Fibroblast of gingiva (primary cell): ENCODE results near the gene ANO6.
A peak's percentile ranks its signal among the peaks of the same experiment; 100 is the strongest.

ENCODE experiments used
- DNase-seq: peaks from one replicate; pipeline ENCODE4 v3.0.0-alpha.2; 2011; ENCODE audit warnings: low read depth

ANO6 gene

DNA sequence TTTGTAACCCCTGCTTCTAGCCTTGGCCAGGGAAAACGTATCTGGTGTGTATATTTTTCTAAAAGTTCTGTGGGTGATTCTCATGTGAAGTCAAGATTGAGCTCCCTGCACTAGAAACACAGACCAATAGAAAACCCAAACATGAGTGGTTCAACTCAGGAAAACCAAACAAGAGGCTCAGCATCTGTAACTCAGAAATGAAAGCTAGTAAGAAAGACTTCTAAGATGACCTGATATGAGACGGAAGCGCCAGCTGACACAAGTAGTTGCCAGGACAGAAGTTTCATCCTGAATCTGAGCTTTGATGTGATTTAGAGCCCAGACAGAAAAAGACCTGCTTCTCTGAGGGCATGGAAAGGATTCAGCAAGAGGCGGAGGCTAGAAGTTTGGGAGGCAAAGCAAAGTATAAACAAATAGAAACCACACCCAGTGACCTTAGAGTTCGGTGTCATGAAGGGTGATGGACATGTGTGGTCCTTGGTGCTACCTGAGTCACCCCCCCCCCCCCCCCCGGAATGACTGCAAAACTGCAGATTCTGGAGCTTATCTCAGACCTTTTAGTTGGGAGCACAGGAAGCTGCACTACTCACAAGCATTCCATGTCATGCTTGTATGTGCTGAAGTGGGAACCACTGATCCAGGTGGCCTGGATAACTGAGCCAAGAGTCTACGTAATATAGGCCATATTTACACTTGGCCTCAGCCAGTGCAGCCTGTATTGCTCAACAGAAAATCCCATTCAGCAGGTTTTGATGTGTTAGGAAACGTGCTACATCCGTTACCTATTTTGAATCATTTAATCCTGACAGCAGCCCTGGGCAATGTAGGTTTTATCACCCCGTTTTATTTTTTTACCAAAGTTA, 191.3 kb downstream of the ANO6 start:
- no peak for DNase-seq

DNA sequence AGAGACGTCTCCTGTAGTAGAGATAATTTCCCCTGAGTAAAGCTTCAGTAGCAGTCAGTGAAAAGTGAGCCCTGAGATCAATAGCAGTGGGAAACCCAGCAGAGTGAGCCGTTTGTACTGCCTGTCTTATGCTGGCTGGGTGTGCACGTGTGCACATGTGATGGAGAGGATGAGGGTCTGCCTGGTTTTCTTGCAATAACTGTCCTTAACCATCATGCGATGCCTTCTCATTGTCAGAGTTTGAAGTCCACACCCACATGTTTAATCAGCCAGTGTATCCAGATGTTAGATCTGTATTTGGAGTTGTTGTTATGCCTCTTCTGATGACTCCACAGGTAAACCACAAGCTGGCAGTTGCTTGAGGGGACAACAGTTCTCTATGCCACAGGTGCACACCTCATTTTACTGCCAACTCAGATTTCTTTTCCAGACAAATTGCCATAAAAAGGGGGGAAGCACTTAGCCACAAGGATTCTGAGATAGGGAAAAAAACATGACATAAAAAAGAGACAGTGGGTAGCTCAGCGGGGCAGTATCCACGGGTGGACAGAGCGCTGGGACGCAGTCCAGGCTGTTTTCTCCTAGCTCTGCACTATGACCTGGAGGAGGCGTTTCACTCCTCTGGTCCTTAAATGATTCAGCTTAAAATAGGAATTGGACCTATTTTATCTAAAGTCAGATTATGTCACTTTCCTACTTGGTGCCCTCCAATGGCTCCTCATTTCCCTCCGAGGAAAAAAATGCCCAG, 192.3 kb downstream of the ANO6 start:
- DNase-seq: no peak

DNA sequence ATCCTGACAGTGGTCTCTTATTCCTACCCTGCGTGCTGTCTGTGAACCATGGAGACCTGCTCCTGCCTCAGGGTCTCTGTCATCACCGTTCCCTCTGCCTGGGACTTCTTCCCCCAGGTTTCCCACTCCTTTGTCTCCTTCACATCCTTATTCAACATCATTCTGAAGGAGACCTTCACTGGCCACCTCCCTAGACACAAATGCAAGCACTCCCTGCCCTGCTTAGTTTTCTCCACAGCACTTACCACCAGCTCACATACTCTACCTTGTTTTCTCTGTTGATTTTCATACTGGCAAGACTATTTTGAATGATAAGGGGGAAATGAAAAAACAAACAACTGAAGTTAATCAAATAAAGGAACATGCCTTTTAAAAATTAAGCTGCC, 192.8 kb downstream of the ANO6 start:
- DNase-seq: no peak

DNA sequence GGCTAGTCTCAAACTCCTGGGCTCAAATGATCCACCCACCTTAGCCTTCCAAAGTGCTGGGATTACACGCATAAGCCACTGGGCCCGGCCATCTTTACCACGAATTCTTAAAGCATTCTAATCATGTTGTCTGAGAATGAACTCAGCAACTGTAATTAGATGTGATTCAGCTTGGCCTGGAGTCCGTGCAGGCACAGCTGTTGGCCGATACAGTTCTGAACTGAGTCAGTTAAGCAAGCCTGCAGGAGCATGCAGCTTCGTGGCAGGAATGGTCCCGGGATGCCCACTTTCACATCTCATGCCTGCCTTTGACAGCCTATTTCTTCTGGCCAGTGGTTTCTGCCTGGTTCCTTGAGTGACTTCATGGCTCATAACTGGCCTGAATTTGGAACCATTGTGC, 194.1 kb downstream of the ANO6 start:
- DNase-seq: peak; percentile 72

DNA sequence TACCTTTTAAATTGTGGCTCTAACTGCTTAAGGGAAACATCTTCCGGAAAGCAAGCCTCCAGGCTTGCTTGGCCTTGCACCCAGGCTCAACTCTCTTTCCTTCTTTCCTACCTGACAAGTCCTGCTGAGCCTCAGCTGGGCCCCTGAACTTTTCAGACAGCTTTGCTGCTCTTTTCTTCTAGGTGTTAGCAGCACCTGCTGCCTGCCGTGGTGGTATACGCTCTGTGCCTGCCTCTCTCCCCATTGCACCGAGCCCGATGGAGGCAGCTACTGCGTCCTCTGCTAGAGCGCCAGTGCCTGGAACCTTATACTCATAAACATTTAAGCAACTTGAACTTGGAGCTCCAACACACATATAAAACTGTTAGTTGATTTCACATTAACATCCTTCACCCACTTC, 195.7 kb downstream of the ANO6 start:
- no peak for DNase-seq

DNA sequence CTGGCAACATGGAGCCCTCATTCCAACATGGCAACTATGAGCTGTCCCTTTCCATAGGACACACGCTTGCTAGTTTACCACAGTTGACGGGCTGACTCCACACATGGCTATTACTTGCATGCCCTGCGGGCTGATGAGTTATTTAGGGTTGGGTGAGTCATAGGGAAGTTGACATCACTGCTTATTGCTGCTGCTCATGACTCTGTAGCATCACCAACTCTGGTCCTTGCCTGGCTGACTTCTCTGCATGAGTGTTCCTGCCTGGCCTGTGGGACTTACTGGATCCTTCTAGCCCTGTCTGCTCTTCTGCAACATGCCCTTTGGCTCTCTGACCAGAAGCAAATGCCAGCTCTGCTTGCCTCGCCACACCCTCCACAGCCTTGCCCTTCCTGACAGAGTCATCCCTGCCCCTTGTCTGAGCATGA, 199.5 kb downstream of the ANO6 start:
- peak; percentile 99 for DNase-seq

DNA sequence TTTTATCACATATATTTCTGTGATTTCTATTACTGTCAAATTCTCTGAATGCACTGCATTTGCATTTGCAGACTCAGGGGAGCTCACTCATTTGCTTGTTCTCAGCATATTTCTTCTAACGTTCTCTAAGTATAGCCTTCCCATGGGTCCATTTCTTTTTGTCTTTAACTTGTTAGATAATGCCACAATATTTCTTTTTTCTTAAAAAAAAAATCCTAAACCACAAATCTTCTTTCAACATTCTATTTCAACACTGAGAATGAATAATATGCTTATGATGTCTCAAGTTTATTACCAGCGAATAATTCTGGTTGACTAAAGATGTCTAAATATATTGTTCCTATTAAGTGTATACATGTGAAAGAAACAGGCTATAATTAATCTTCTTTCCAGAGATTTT, 200.2 kb downstream of the ANO6 start:
- DNase-seq: no peak

DNA sequence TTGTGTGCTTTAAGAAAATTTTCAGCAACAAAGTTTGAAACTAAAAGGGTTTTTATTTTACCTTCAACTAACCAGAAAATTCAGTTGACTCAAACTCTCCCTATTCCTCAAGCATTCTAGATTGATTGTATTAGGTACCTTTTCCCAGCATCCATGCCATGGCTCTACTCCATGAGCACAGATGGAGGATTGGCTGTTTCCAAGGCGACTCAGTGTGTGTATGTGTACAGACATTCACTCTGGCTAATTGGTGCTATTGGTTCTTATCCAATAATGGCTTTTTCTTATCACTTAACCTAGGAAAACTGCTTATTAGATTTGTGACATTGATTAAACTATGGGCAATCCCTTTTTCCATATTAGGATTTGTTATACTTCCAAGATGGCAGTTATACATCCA, 202.6 kb downstream of the ANO6 start:
- no peak for DNase-seq

DNA sequence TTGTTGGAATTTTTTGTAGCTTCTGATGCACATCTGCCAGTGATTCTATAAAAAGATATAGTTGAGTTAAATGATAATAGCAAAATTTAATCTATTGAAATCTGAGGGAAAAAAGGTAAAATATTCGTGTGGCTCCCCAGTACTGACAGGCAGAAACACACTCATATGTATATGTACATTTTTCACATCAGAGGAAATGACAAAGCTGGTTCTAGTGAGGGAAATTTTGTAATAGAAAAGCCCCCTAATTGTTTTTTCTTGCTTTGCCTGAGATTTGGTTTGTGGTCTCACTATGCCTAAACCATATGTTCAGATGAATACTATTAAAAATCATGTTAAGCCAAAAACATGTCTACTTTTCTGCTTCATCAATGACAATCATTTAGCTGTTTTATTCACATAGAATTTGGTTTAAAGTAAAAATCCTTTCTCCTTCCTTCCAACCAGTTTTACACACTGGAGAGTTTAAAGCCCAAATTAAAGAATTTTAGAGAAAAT, 203.5 kb downstream of the ANO6 start:
- no peak for DNase-seq

DNA sequence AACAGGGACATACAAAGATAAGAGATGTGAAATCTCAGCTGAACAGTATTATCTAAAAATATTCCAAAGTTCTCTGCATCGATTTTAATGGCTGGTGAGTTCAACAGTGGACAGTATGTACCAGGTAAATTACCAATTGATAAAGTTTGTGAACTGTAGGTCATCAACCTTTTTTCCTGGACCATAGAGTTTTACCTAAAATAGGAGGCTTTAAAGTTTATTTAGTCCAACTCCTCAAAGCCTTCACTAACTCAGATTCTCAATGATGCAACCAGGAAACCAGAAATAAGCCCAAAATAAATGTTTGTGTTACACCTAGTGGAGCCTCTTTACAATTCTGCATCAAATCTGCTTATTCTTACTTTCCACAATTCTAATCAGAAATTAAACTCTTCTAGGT, 205.8 kb downstream of the ANO6 start:
- no peak for DNase-seq

DNA sequence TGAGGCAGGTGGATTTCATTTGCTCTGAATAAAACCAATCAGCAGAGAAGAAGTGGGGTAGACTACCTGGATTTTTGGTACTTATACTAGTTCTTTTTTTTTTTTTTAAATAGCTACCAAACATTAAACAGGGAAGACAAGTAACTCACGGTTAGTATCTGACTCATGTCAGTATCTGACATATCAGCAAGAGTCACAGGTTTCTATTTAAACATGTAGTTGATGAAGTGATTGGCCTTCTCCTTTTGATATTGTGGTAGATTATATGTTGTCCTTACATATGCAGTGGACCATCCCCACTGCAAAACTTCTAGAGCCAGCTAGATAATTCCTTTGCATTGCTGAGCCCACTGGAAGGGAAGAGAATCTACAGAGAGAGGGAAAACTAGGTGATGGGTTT, 208.0 kb downstream of the ANO6 start:
- no peak for DNase-seq

DNA sequence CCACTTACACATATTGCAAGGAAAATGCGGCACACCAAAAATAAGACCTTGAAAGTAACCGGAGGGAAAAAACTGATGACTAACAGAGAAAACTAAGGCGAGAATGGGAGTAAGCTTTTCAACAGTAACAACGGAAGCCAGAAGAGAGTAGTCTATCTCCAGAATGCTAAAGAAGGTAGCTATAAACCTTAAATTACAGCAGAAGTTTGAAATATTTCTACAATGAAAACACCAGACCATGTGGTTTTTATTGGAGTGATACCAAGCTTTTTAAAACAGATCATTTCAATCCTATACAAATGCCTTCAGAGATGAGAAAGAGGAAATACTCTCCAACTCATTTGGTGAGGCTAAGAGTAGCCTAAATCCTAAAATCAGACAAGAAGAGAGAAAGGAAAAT, 209.5 kb downstream of the ANO6 start:
- peak; percentile 8 for DNase-seq

DNA sequence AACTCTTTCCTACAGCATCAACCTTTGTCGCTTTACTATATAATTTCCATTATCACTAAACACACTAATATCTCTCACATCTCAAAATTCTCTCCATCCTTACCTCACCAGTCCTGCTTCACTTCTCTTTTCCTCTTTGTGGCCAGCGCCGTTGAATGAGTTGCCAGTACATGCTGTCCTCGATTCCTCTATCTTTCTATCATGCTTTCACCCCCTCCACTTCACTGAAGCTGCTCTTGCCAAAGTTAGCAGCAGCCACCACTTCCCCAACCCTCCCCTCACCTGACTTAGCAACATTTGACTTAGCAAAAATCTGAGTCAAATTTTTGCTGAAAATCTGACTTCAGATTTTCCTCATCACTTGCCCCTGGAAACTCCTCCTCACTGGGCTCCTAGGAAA, 210.4 kb downstream of the ANO6 start:
- DNase-seq: no peak

DNA sequence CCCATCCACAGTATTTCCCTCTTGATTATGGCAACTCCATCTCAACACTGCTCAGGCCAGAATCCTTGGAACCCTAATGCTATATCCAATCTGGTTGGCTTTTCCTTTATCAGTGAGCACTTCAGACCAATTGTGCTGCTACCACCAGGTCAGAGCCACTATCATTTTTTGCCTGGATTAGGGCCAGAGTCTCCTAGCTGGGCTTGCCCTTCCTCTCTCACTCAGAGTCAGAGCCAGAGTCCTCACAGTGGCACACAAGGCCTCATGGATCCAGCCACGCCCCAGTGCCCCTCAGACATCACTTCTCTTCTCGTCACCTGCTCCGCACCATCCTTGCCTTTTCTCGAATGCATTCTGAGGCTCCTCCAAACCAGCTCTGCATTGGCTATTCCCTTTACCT, 211.1 kb downstream of the ANO6 start:
- no peak for DNase-seq

DNA sequence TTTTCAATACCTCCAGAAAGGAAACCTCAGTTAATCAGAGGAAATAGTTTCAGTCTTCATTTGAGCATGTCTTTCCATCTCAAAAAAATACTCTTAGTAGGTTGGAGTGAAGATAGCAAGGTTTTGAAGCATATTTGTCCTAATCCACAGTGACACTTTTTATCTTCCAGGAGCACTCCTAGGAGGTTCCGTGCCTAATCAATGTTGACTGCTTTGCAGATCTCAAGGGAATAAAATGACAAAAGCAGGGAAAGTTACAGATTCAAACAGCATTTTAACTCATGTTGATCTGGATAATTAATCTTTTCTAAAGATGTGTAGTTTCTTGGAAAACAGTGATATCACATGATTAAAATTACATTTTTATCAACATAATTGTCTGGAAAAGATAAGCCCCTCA, 213.9 kb downstream of the ANO6 start:
- no peak for DNase-seq

DNA sequence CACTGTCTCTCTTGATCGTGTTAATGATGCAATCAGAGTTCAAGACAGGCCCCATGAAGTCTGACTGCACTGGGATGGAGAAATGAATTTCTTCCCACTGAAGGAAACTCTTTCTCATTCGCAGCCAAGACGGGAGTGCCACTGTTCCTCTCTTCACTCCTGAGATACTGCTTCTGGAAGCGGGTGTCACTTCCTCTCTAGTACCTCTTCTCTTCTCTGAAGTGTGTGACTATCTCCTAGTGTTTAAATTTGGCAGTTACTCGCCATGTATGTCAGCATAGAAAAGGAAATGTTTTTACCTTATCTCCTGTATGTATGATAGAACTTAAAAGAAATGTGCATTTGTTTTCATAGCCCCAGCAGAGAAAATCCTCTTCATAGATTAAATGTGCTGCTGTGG, 215.2 kb downstream of the ANO6 start:
- DNase-seq: no peak

DNA sequence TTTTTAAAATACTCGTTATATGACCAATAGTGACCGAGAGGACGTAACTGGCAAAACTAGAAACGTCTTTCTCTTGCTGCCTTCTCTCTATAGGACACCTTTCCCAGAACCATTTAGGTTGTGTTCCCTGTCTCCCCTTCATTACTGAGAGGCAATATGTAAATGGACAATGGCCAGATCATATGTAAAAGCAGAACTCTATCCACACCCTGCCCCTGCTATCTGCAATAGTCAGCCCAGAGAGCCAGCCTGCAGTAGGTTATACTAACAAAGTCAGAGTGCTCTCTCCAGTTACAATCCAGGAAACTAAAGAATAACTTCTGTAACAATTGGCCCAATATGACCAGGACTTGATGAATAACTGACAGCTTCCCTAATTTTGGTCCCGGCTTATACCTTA, 216.8 kb downstream of the ANO6 start:
- DNase-seq: no peak

DNA sequence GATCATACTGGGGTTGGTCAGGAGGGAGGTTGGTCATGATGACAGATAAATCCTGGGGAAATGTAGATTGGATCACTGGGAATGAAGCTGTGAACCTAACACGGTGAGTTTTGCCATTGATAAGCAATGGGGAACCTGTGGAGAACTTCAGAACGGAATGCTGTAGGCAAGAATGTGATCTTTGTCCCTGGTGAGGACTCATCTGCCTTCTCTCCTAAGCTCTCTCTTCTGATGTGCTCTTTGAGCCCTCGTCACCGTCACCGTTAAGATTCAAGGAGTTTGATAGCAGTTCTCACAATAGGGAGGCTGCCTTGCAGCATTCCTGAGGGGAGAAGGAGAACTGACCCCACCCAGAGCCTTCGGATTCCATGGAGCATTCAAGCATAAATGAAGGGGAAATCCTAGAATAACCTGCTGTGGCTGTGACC, 217.6 kb downstream of the ANO6 start:
- DNase-seq: no peak

DNA sequence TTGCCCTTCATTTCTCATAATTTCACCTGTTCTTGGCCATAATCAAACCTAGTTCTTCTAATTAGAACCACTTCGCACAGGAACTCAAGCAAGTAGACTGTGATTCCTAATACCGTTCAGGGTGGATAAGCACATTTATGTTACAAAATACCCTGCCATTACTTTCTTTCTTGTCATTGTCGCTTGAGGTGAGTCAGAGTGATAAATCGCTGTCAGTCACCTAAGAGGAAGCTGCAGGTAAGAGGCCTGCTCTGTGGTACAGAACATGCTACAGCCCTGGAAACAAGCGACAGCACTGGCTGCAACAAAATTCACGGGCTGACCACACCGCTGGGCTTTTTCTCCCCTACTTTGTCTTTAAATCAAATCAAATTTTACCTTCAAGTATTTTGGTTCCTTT, 218.2 kb downstream of the ANO6 start:
- DNase-seq: no peak

DNA sequence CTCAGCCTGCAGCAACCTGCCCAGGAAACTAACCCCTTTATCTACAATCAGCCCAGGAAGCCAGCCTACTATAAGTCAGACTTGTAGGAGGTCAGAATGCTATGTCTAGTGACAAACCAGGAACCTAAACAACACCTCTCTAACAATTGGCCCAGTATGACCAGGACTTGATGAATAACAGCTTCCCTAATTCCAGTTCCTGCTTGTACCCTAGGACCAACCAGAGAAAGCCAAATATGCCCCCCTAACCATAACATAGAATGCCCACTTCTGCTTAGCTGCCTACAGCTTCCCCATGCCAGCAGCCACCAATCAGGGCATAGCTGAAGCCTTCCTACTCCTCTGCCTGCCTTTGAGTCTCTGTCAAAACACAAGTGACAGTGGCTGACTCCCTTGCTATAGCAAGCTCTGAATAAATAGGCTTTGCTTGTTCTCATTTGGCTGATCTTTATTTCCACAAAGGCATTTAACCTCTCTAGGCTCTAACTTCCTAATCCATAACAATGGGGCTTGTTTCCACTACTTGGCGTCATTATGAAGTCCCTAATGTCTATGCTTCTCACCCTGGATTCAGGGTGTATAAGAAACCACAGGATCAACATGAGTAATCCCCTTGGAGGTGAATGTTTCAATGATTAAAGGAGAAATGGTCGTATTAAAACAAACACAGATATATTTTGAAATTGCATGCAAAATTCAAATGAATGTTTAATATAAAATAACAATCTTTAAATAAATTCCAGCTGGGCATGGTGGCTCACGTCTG, 220.2 kb downstream of the ANO6 start:
- DNase-seq: peak; percentile 52

DNA sequence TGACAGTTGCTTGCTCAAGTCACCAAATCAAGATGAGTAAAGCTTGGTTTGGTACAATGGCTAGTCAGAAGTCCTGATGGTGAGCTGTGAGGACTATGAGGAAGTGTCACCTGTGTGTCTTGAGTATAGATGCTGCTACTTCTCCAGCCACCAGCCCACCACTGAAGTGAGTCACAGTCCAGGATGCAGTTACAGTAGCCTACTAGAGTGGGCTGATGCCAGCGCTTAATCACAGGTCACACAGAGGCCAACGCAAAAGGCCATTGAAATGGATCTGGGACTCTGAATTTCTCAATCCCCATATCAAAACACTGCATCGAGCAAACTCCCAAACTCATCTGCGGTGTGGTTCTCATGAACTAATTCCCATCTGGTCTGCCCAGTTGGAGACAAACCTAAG, 223.1 kb downstream of the ANO6 start:
- DNase-seq: peak; percentile 54

DNA sequence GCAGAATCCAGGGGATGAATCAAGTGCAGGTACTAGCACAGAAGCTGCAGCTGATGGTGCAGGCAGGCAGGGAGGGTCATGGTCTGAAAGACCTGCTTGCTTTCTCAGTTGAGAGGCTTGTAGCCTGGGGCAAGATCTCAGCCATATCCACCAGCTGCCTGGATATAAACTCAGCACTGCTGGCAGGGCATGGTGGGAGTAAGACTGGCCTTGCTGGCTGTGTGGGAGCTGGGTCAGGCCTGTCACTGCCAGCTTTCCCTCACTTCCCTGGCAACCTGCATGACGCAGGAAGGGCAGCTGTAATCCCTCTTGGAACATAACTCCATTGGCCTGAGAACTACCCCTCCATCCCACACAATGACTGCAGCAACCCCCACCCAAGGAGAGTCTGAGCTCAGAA, 230.1 kb downstream of the ANO6 start:
- DNase-seq: no peak

DNA sequence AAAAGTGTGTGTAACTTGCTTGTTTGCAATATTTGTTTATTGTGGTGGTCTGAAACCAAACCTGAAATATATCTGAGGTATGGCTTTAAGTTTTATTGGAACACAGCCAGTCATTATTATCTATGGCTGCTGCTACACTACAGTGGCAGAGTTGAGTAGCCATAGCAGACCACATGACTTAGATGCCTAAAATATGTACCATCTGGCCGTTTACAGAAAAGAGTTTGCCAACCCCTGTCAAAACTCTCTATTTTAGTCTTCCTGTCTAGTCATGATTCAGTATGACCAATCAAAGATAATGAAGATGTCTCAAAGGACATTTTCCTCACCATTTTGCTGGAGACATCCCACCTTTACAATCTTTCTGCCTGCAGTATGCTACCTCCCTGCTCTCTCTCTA, 242.3 kb downstream of the ANO6 start:
- DNase-seq: peak; percentile 49
